Kidney (tissue), 22 donors: ENCODE measurements around the gene SBK2. TPM values are rescaled to one million over a fixed set of nuclear protein-coding genes. Genes with fewer than 3 reads are reported as not detected.
"Not testable (repeated sequence)": the region's sequence is repeated elsewhere in the genome, so short reads cannot be mapped to it uniquely, and the experiment has no call there.

Experiments
- DNase-seq, 5 donors: peaks; one replicate each; pipeline ENCODE4 v3.0.0-alpha.2; 2013 to 2020
- FAIRE-seq: peaks from 2 replicates; lab custom pipeline; 2012; peaks lifted over from hg19 to GRCh38; lab: Jason Lieb, UNC
- H3K27ac ChIP-seq, 2 donors: one replicate each; pipeline ENCODE4 v1.7.0; 2013; ENCODE audit warnings: low read depth in 2 of 2, low read length in 2 of 2, inconsistent platforms in 1 of 2
- H3K27me3 ChIP-seq: one replicate; pipeline ENCODE4 v1.7.1; 2013; ENCODE audit warnings: low read length, inconsistent platforms; ENCODE audit not compliant: control insufficient read depth, insufficient read depth
- H3K36me3 ChIP-seq, 3 donors: one replicate each; pipeline versions ENCODE4 v1.7.0 to v1.7.1; 2013; ENCODE audit warnings: low read length in 3 of 3, control low read depth in 1 of 3, inconsistent platforms in 1 of 3; ENCODE audit not compliant: insufficient read depth in 3 of 3, control insufficient read depth in 2 of 3
- H3K4me1 ChIP-seq, 3 donors: one replicate each; pipeline versions ENCODE4 v1.7.0 to v1.7.1; 2013; ENCODE audit warnings: low read length in 3 of 3, inconsistent platforms in 1 of 3, low read depth in 1 of 3; ENCODE audit not compliant: control insufficient read depth in 2 of 3, insufficient read depth in 2 of 3
- H3K4me3 ChIP-seq, 3 donors: one replicate each; pipeline versions ENCODE4 v1.7.0 to v1.8.1; 2013; ENCODE audit warnings: low read length in 3 of 3, control low read depth in 1 of 3, inconsistent platforms in 1 of 3
- H3K9ac ChIP-seq, 3 donors: one replicate each; pipeline versions ENCODE4 v1.7.0 to v1.7.1; 2013; ENCODE audit warnings: low read length in 3 of 3, control low read depth in 1 of 3, inconsistent platforms in 1 of 3
- H3K9me3 ChIP-seq, 3 donors: one replicate each; pipeline versions ENCODE4 v1.7.0 to v1.7.1; 2013; ENCODE audit warnings: low read length in 3 of 3, control low read depth in 1 of 3, inconsistent platforms in 1 of 3; ENCODE audit not compliant: control insufficient read depth in 2 of 3, insufficient read depth in 1 of 3
- CTCF ChIP-seq: IDR thresholded peaks from 3 replicates; pipeline ENCODE4 v1.5.1; 2012; ENCODE audit warnings: mild to moderate bottlenecking, moderate library complexity, borderline replicate concordance; ENCODE audit not compliant: insufficient read depth; ENCODE audit errors: extremely low read depth
- intact Hi-C: fragments of 100-400 bp; cut with DNase I; formaldehyde crosslinking; loops from one replicate; pipeline ENCODE4 v1.11.1; 2022
- long read RNA-seq, 10 donors: library from polyadenylated mRNA in 1 of 10; unstranded in 1 of 10; transcript quantifications; one replicate each; pipeline ENCODE4 v2.0.0 and lab custom pipeline, GENCODE V29; 2021 to 2026
- polyA plus RNA-seq: library from polyadenylated mRNA; stranded (reverse); fragments of 350-450 nt; fragmentation: Illumina TruSeq; extraction: RNeasy Lipid Tissue Mini Kit (QIAGEN cat#74804); gene quantifications from one replicate; pipeline ENCODE4 v1.2.3, GENCODE V29; 2014; ENCODE audit warnings: low read depth, low replicate concordance; ENCODE audit not compliant: insufficient read depth
- total RNA-seq: library from RNA; stranded (reverse); fragmentation: NEBNext Ultra II Directional; extraction: Animal tissue kit (Norgen Biotek cat#: 25700); gene quantifications from one replicate; pipeline ENCODE4 v1.2.1, GENCODE V29; 2021
- donor health status: control.
- donor health status: control.
- donor health status: control.
- donor health status: control.
- donor health status: control.
- donor health status: DM: yes; HTN: yes; CAD: no.
- donor health status: Normal renal cell carcinoma (clear cell type).

SBK2 gene, protein sequence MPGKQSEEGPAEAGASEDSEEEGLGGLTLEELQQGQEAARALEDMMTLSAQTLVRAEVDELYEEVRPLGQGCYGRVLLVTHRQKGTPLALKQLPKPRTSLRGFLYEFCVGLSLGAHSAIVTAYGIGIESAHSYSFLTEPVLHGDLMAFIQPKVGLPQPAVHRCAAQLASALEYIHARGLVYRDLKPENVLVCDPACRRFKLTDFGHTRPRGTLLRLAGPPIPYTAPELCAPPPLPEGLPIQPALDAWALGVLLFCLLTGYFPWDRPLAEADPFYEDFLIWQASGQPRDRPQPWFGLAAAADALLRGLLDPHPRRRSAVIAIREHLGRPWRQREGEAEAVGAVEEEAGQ
- total RNA-seq = not detected
- not detected for polyA plus RNA-seq
- long read RNA-seq, donor 1, partial matches to known transcripts = 0 of 1 reads
- long read RNA-seq, donor 1, other reads (novel, unspliced or antisense) = 0 of 1 reads
- long read RNA-seq, donor 2 = 0 reads
- long read RNA-seq, donor 3, partial matches to known transcripts = 0 of 1 reads
- long read RNA-seq, donor 3, other reads (novel, unspliced or antisense) = 0 of 1 reads
- long read RNA-seq, donor 4, partial matches to known transcripts = 0 of 1 reads
- long read RNA-seq, donor 4, other reads (novel, unspliced or antisense) = 0 of 1 reads
- long read RNA-seq, donor 5 = 0 reads
- long read RNA-seq, donor 6 = 0 reads
- long read RNA-seq, donor 7 = 0 reads
- long read RNA-seq, donor 8 = 0 reads
- long read RNA-seq, donor 9 = 0 reads
- long read RNA-seq, donor 10 = 0 reads

- H3K4me1 ChIP-seq = no peaks in the 10 kb centered on the region
- FAIRE-seq = no peak
- intact Hi-C loops = no loop called here
Observed at GRCh38 chr19:55536951-55537740, at the start of gene SBK2. Gene SBK2 (minus strand): TSS chr19:55537133. CDS start chr19:55536294, 839 bp downstream.

GRCh38 chr19:55585658-55586339 is 48.9 kb upstream of the SBK2 start:
- DNase-seq (peak; percentile 94 to 97 (median 95)), FAIRE-seq (no peak)
- no peaks in the 10 kb centered on the region for H3K27me3 ChIP-seq
- peak overlapping the region; percentile 54 to 63 (median 57) for H3K4me3 ChIP-seq
- no peak for TF ChIP-seq CTCF
- peak overlapping the region; percentile 54 to 68 for H3K27ac ChIP-seq
- H3K9me3 ChIP-seq = no peaks in the 10 kb centered on the region
- H3K4me1 ChIP-seq = peaks cover 3 to 18% (median 12%) of the 10 kb centered on the region in 3 donors
- peak overlapping the region in 1 of 3 donors; percentile 15 for H3K9ac ChIP-seq
- no peaks in the 10 kb centered on the region for H3K36me3 ChIP-seq
- intact Hi-C loops = no loop called here

More at GRCh38 chr19:55536951-55537740, at the start of gene SBK2:
- Histone ChIP-seq H3K4me3 (no peak within 1 kb of the TSS), H3K36me3 (no peaks in the 10 kb centered on the region), H3K27ac (no peak within 1 kb of the TSS), H3K9ac (no peak within 1 kb of the TSS), H3K9me3 (no peaks in the 10 kb centered on the region), H3K27me3 (no peaks in the 10 kb centered on the region)
- no peak for TF ChIP-seq CTCF
- peak in 4 of 5 donors; percentile 64 to 92 (median 75) for DNase-seq

DNA sequence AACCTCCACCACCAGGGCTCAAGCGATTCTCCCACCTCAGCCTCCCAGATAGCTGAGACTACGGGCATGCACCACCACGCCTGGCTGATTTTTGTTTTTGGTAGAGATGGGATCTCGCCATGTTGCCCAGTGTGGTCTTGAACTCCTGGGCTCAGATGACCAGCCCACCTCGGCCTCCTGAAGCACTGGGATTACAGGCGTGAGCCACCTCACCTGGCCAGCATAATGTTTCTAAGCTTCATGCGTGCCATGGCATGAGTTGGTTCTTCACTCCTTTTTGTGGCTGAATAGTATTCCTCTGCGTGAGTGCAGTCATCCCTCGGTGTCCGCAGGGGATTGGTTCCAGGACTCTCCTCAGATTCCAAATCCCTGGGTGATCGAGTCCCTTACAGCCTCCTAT is 47.9 kb upstream of the SBK2 start:
- Histone ChIP-seq H3K9me3 (no peaks in the 10 kb centered on the region), H3K4me3 (no peak overlapping the region), H3K27me3 (no peaks in the 10 kb centered on the region), H3K36me3 (no peaks in the 10 kb centered on the region), H3K27ac (no peak overlapping the region), H3K4me1 (peaks cover 3 to 18% (median 12%) of the 10 kb centered on the region in 3 donors), H3K9ac (no peak overlapping the region)
- FAIRE-seq (no peak), DNase-seq (peak in 1 of 5 donors; percentile 42)
- intact Hi-C loops = no loop called here
- TF ChIP-seq CTCF = no peak

DNA sequence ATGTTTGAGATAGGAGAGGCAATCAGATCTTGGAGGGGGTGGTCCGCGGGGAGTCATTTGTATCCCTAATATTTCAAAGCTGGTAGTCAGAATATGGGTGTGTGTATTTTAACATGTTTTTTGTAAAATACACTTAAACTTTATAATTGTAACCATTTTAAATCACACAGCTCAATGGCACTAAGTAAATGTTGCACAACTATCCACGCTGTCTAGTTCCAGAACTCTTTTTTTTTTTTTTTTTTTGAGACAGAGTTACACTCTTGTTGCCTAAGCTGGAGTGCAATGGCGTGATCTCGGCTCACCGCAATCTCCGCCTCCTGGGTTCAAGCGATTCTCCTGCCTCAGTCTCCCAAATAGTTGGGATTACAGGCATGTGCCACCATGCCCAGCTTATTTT is 47.0 kb upstream of the SBK2 start:
- H3K27me3 ChIP-seq, H3K36me3 ChIP-seq, H3K9ac ChIP-seq, H3K4me3 ChIP-seq, H3K27ac ChIP-seq, intact Hi-C loops, H3K9me3 ChIP-seq, DNase-seq, FAIRE-seq: not testable (repeated sequence)
- peaks cover 3 to 21% (median 12%) of the 10 kb centered on the region in 3 donors for H3K4me1 ChIP-seq

GRCh38 chr19:55582284-55582683 is 45.4 kb upstream of the SBK2 start:
- peaks cover 3 to 21% (median 12%) of the 10 kb centered on the region in 3 donors for H3K4me1 ChIP-seq
- H3K27me3 ChIP-seq, DNase-seq, FAIRE-seq, H3K9me3 ChIP-seq, intact Hi-C loops, H3K36me3 ChIP-seq: not testable (repeated sequence)
- H3K4me3 ChIP-seq = peak overlapping the region in 2 of 3 donors; percentile 34 to 75
- H3K9ac ChIP-seq = peak overlapping the region in 1 of 3 donors; percentile 13
- peak overlapping the region; percentile 64 to 83 for H3K27ac ChIP-seq
